GM21423 (cell line): ENCODE results near the gene ALG11.

Experiments
- ATAC-seq: cut with Tn5 transposase; IDR thresholded peaks from one replicate; pipeline ENCODE4 v1.9.1; 2021; ENCODE audit warnings: mild to moderate bottlenecking, moderate library complexity; ENCODE audit not compliant: unreplicated experiment

ALG11 gene

GRCh38 chr13:51997186-51997585, 15.0 kb upstream of the ALG11 start:
- ATAC-seq = no peak

- no peak for ATAC-seq
These were observed 14.4 kb upstream of the ALG11 start for GRCh38 chr13:51997641-51998330.

GRCh38 chr13:51998723-51999509, 13.3 kb upstream of the ALG11 start:
- no peak for ATAC-seq

GRCh38 chr13:51999510-51999911, 12.7 kb upstream of the ALG11 start:
- ATAC-seq = no peak

GRCh38 chr13:51999921-52000320, 12.3 kb upstream of the ALG11 start:
- ATAC-seq = no peak

- ATAC-seq = no peak
These were observed 11.0 kb upstream of the ALG11 start for GRCh38 chr13:52001120-52001731.

- ATAC-seq = no peak
These were observed 9.8 kb upstream of the ALG11 start for GRCh38 chr13:52002361-52002760.

GRCh38 chr13:52003541-52003940, 8.7 kb upstream of the ALG11 start:
- ATAC-seq = no peak

GRCh38 chr13:52004511-52005170, 7.6 kb upstream of the ALG11 start:
- ATAC-seq = no peak

- ATAC-seq = no peak
These were observed 6.2 kb upstream of the ALG11 start for GRCh38 chr13:52005841-52006522.

- ATAC-seq = no peak
These were observed 5.5 kb upstream of the ALG11 start for GRCh38 chr13:52006523-52007245.

GRCh38 chr13:52009946-52010345, 2.3 kb upstream of the ALG11 start:
- no peak for ATAC-seq

- ATAC-seq = no peak
These were observed 1.1 kb upstream of the ALG11 start, which contains the start of gene ATP7B for GRCh38 chr13:52010890-52011631. Gene ATP7B (minus strand): TSS chr13:52011450. CDS start chr13:52011337, 113 bp downstream.

- ATAC-seq = no peak
These were observed 276 bp downstream of the ALG11 start for GRCh38 chr13:52012512-52012836.

GRCh38 chr13:52016296-52016695, 4.1 kb downstream of the ALG11 start:
- ATAC-seq = no peak

GRCh38 chr13:52020191-52020590, 8.0 kb downstream of the ALG11 start:
- ATAC-seq = no peak

GRCh38 chr13:52022356-52022755, 10.2 kb downstream of the ALG11 start:
- no peak for ATAC-seq

- no peak for ATAC-seq
These were observed 12.3 kb downstream of the ALG11 start, which contains the start of gene UTP14C for GRCh38 chr13:52024481-52024880. Gene UTP14C (plus strand): TSS chr13:52024691. CDS start chr13:52028805, 4,114 bp downstream.

GRCh38 chr13:52025475-52026245, 13.5 kb downstream of the ALG11 start:
- ATAC-seq = no peak
